Keratinocyte (primary cell): Measurements from ENCODE around the gene PPP5C.
"Not testable (repeated sequence)": the region's sequence is repeated elsewhere in the genome, so short reads cannot be mapped to it uniquely, and the experiment has no call there.

Experiments used
- EZH2 ChIP-seq: IDR thresholded peaks from one replicate; pipeline ENCODE4 v1.6.1; 2012; ENCODE audit warnings: inconsistent platforms, mild to moderate bottlenecking, low read length, moderate library complexity
- TF ChIP-seq, protein P1 (sequence below), 3 experiments: IDR thresholded peaks in 1 of 3; conservative IDR thresholded peaks in 1 of 3; optimal IDR thresholded peaks in 1 of 3; 2 replicates in 2 of 3; 3 replicates in 1 of 3; pipeline versions ENCODE3 to v1.5.1; 2011; ENCODE audit warnings: low read length in 3 of 3, mild to moderate bottlenecking in 3 of 3, moderate library complexity in 2 of 3, control low read depth in 1 of 3, inconsistent platforms in 1 of 3; ENCODE audit not compliant: insufficient read depth in 2 of 3; ENCODE audit errors: extremely low read depth in 1 of 3

DNA sequence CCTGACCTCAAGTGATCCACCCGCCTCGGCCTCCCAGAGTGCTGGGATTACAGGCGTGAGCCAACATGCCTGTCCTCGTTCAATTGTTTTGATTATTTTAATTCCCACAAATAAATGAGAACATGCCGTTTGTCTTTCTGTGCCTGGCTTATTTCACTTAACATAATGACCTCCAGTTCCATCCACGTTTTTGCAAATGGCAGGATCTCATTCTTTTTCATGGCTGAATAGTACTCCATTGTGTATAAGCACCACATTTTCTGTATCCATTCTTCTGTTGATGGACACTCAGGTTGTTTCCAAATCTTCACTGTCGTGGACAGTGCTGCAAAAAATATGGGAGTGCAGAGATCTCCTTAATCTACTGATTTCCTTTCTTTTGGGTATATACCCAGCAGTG lies 86.6 kb downstream of the PPP5C start:
- TF ChIP-seq, protein P1, sequence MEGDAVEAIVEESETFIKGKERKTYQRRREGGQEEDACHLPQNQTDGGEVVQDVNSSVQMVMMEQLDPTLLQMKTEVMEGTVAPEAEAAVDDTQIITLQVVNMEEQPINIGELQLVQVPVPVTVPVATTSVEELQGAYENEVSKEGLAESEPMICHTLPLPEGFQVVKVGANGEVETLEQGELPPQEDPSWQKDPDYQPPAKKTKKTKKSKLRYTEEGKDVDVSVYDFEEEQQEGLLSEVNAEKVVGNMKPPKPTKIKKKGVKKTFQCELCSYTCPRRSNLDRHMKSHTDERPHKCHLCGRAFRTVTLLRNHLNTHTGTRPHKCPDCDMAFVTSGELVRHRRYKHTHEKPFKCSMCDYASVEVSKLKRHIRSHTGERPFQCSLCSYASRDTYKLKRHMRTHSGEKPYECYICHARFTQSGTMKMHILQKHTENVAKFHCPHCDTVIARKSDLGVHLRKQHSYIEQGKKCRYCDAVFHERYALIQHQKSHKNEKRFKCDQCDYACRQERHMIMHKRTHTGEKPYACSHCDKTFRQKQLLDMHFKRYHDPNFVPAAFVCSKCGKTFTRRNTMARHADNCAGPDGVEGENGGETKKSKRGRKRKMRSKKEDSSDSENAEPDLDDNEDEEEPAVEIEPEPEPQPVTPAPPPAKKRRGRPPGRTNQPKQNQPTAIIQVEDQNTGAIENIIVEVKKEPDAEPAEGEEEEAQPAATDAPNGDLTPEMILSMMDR (optimal IDR thresholded peaks at IDR 0.05 in 1 of 3, IDR thresholded peaks at IDR 0.05 in 1 of 3, conservative IDR thresholded peaks at IDR 0.05 in 1 of 3; ENCODE audit: extremely low read depth in 1 of 3, insufficient read depth in 2 of 3, low read length in 3 of 3): not testable (repeated sequence)
- TF ChIP-seq EZH2: not testable (repeated sequence)
